Measurements from ENCODE around the gene NEK5.
"Not testable (repeated sequence)": the region's sequence is repeated elsewhere in the genome, so short reads cannot be mapped to it uniquely, and the experiment has no call there.

The NEK5 gene

GRCh38 chr13:52048516-52048915, 80.4 kb downstream of the NEK5 start:
- Histone ChIP-seq H3K9me3 (ENCODE audit: control insufficient read depth in 5 of 5, low read length in 5 of 5) (no peaks in the 10 kb centered on the region), H3K36me3 (ENCODE audit: control insufficient read depth in 5 of 5, insufficient read depth in 5 of 5, low read length in 5 of 5) (no peaks in the 10 kb centered on the region), H3K27me3 (ENCODE audit: control insufficient read depth in 5 of 5, insufficient read depth in 4 of 5, low read length in 5 of 5) (no peaks in the 10 kb centered on the region), H3K27ac (ENCODE audit: low read depth, low read length) (no peak overlapping the region), H3K4me1 (ENCODE audit: control insufficient read depth in 5 of 5, insufficient read depth in 5 of 5, low read length in 5 of 5) (no peaks in the 10 kb centered on the region), H3K9ac (ENCODE audit: low read length in 5 of 5) (no peak overlapping the region), H3K4me3 (ENCODE audit: low read depth in 1 of 5, low read length in 5 of 5) (no peak overlapping the region)

- Histone ChIP-seq H3K4me1 (ENCODE audit: control insufficient read depth in 5 of 5, insufficient read depth in 5 of 5, low read length in 5 of 5) (no peaks in the 10 kb centered on the region), H3K27me3 (ENCODE audit: control insufficient read depth in 5 of 5, insufficient read depth in 4 of 5, low read length in 5 of 5) (no peaks in the 10 kb centered on the region), H3K27ac (ENCODE audit: low read depth, low read length) (no peak overlapping the region), H3K9ac (ENCODE audit: low read length in 5 of 5) (no peak overlapping the region), H3K9me3 (ENCODE audit: control insufficient read depth in 5 of 5, low read length in 5 of 5) (no peaks in the 10 kb centered on the region), H3K4me3 (ENCODE audit: low read depth in 1 of 5, low read length in 5 of 5) (no peak overlapping the region), H3K36me3 (ENCODE audit: control insufficient read depth in 5 of 5, insufficient read depth in 5 of 5, low read length in 5 of 5) (no peaks in the 10 kb centered on the region)
Observed at GRCh38 chr13:52047463-52047862, 81.4 kb downstream of the NEK5 start.

- no peak overlapping the region for H3K4me3 ChIP-seq (ENCODE audit: low read depth in 1 of 5, low read length in 5 of 5)
- H3K27ac ChIP-seq (ENCODE audit: low read depth, low read length): no peak overlapping the region
- no peaks in the 10 kb centered on the region for H3K4me1 ChIP-seq (ENCODE audit: control insufficient read depth in 5 of 5, insufficient read depth in 5 of 5, low read length in 5 of 5)
- no peaks in the 10 kb centered on the region for H3K36me3 ChIP-seq (ENCODE audit: control insufficient read depth in 5 of 5, insufficient read depth in 5 of 5, low read length in 5 of 5)
- H3K9ac ChIP-seq (ENCODE audit: low read length in 5 of 5): no peak overlapping the region
- no peaks in the 10 kb centered on the region for H3K27me3 ChIP-seq (ENCODE audit: control insufficient read depth in 5 of 5, insufficient read depth in 4 of 5, low read length in 5 of 5)
- no peaks in the 10 kb centered on the region for H3K9me3 ChIP-seq (ENCODE audit: control insufficient read depth in 5 of 5, low read length in 5 of 5)
Observed at GRCh38 chr13:52043675-52044074, 85.2 kb downstream of the NEK5 start.

- Histone ChIP-seq H3K36me3 (ENCODE audit: control insufficient read depth in 5 of 5, insufficient read depth in 5 of 5, low read length in 5 of 5) (no peaks in the 10 kb centered on the region), H3K4me3 (ENCODE audit: low read depth in 1 of 5, low read length in 5 of 5) (no peak overlapping the region), H3K27ac (ENCODE audit: low read depth, low read length) (no peak overlapping the region), H3K9ac (ENCODE audit: low read length in 5 of 5) (no peak overlapping the region), H3K27me3 (ENCODE audit: control insufficient read depth in 5 of 5, insufficient read depth in 4 of 5, low read length in 5 of 5) (no peaks in the 10 kb centered on the region), H3K4me1 (ENCODE audit: control insufficient read depth in 5 of 5, insufficient read depth in 5 of 5, low read length in 5 of 5) (no peaks in the 10 kb centered on the region), H3K9me3 (ENCODE audit: control insufficient read depth in 5 of 5, low read length in 5 of 5) (no peaks in the 10 kb centered on the region)
Observed at GRCh38 chr13:52036037-52036436, 92.8 kb downstream of the NEK5 start.

- H3K9ac ChIP-seq (ENCODE audit: low read length in 5 of 5): no peak overlapping the region
- H3K4me3 ChIP-seq (ENCODE audit: low read depth in 1 of 5, low read length in 5 of 5): no peak overlapping the region
- no peaks in the 10 kb centered on the region for H3K4me1 ChIP-seq (ENCODE audit: control insufficient read depth in 5 of 5, insufficient read depth in 5 of 5, low read length in 5 of 5)
- H3K9me3 ChIP-seq (ENCODE audit: control insufficient read depth in 5 of 5, low read length in 5 of 5): no peaks in the 10 kb centered on the region
- H3K27ac ChIP-seq (ENCODE audit: low read depth, low read length): no peak overlapping the region
- H3K27me3 ChIP-seq (ENCODE audit: control insufficient read depth in 5 of 5, insufficient read depth in 4 of 5, low read length in 5 of 5): no peaks in the 10 kb centered on the region
- no peaks in the 10 kb centered on the region for H3K36me3 ChIP-seq (ENCODE audit: control insufficient read depth in 5 of 5, insufficient read depth in 5 of 5, low read length in 5 of 5)
Observed at GRCh38 chr13:52034616-52035226, 94.2 kb downstream of the NEK5 start.

- H3K4me3 ChIP-seq (ENCODE audit: low read depth in 1 of 5, low read length in 5 of 5): no peak overlapping the region
Observed at GRCh38 chr13:52033039-52033438, 95.8 kb downstream of the NEK5 start.

GRCh38 chr13:52030401-52030800, 98.5 kb downstream of the NEK5 start:
- not testable (repeated sequence) for H3K9ac ChIP-seq (ENCODE audit: low read length in 5 of 5); H3K27me3 ChIP-seq (ENCODE audit: control insufficient read depth in 5 of 5, insufficient read depth in 4 of 5, low read length in 5 of 5); H3K4me3 ChIP-seq (ENCODE audit: low read depth in 1 of 5, low read length in 5 of 5); H3K9me3 ChIP-seq (ENCODE audit: control insufficient read depth in 5 of 5, low read length in 5 of 5); H3K27ac ChIP-seq (ENCODE audit: low read depth, low read length)
- Histone ChIP-seq H3K4me1 (ENCODE audit: control insufficient read depth in 5 of 5, insufficient read depth in 5 of 5, low read length in 5 of 5) (peaks cover 0 to 11% (median 6%) of the 10 kb centered on the region in 5 donors), H3K36me3 (ENCODE audit: control insufficient read depth in 5 of 5, insufficient read depth in 5 of 5, low read length in 5 of 5) (peaks cover 0 to 23% (median 11%) of the 10 kb centered on the region in 5 donors)

More at GRCh38 chr13:52033039-52033438, 95.8 kb downstream of the NEK5 start:
- Histone ChIP-seq H3K4me1 (ENCODE audit: control insufficient read depth in 5 of 5, insufficient read depth in 5 of 5, low read length in 5 of 5) (no peaks in the 10 kb centered on the region), H3K36me3 (ENCODE audit: control insufficient read depth in 5 of 5, insufficient read depth in 5 of 5, low read length in 5 of 5) (peaks cover 0 to 11% (median 8%) of the 10 kb centered on the region in 5 donors), H3K27ac (ENCODE audit: low read depth, low read length) (no peak overlapping the region), H3K27me3 (ENCODE audit: control insufficient read depth in 5 of 5, insufficient read depth in 4 of 5, low read length in 5 of 5) (no peaks in the 10 kb centered on the region), H3K9me3 (ENCODE audit: control insufficient read depth in 5 of 5, low read length in 5 of 5) (no peaks in the 10 kb centered on the region), H3K9ac (ENCODE audit: low read length in 5 of 5) (no peak overlapping the region)

- Histone ChIP-seq H3K4me1 (ENCODE audit: control insufficient read depth in 5 of 5, insufficient read depth in 5 of 5, low read length in 5 of 5) (peaks cover 0 to 13% (median 6%) of the 10 kb centered on the region in 5 donors), H3K27ac (ENCODE audit: low read depth, low read length) (no peak overlapping the region), H3K9me3 (ENCODE audit: control insufficient read depth in 5 of 5, low read length in 5 of 5) (no peaks in the 10 kb centered on the region), H3K9ac (ENCODE audit: low read length in 5 of 5) (no peak overlapping the region), H3K27me3 (ENCODE audit: control insufficient read depth in 5 of 5, insufficient read depth in 4 of 5, low read length in 5 of 5) (no peaks in the 10 kb centered on the region), H3K36me3 (ENCODE audit: control insufficient read depth in 5 of 5, insufficient read depth in 5 of 5, low read length in 5 of 5) (peaks cover 4 to 30% (median 13%) of the 10 kb centered on the region in 5 donors), H3K4me3 (ENCODE audit: low read depth in 1 of 5, low read length in 5 of 5) (no peak overlapping the region)
Observed at GRCh38 chr13:52029569-52029968, 99.3 kb downstream of the NEK5 start.

GRCh38 chr13:52027832-52028231, 101.0 kb downstream of the NEK5 start:
- no peaks in the 10 kb centered on the region for H3K9me3 ChIP-seq (ENCODE audit: control insufficient read depth in 5 of 5, low read length in 5 of 5)
- H3K27me3 ChIP-seq (ENCODE audit: control insufficient read depth in 5 of 5, insufficient read depth in 4 of 5, low read length in 5 of 5): no peaks in the 10 kb centered on the region
- no peak overlapping the region for H3K27ac ChIP-seq (ENCODE audit: low read depth, low read length)
- H3K36me3 ChIP-seq (ENCODE audit: control insufficient read depth in 5 of 5, insufficient read depth in 5 of 5, low read length in 5 of 5): peaks cover 15 to 42% (median 23%) of the 10 kb centered on the region in 5 donors
- H3K9ac ChIP-seq (ENCODE audit: low read length in 5 of 5): no peak overlapping the region
- peaks cover 0 to 13% (median 6%) of the 10 kb centered on the region in 5 donors for H3K4me1 ChIP-seq (ENCODE audit: control insufficient read depth in 5 of 5, insufficient read depth in 5 of 5, low read length in 5 of 5)
- H3K4me3 ChIP-seq (ENCODE audit: low read depth in 1 of 5, low read length in 5 of 5): no peak overlapping the region

- Histone ChIP-seq H3K27ac (ENCODE audit: low read depth, low read length) (no peak overlapping the region), H3K4me3 (ENCODE audit: low read depth in 1 of 5, low read length in 5 of 5) (no peak overlapping the region), H3K9me3 (ENCODE audit: control insufficient read depth in 5 of 5, low read length in 5 of 5) (no peaks in the 10 kb centered on the region), H3K4me1 (ENCODE audit: control insufficient read depth in 5 of 5, insufficient read depth in 5 of 5, low read length in 5 of 5) (peaks cover 0 to 13% (median 6%) of the 10 kb centered on the region in 5 donors), H3K36me3 (ENCODE audit: control insufficient read depth in 5 of 5, insufficient read depth in 5 of 5, low read length in 5 of 5) (peaks cover 22 to 51% (median 30%) of the 10 kb centered on the region in 5 donors), H3K9ac (ENCODE audit: low read length in 5 of 5) (no peak overlapping the region), H3K27me3 (ENCODE audit: control insufficient read depth in 5 of 5, insufficient read depth in 4 of 5, low read length in 5 of 5) (no peaks in the 10 kb centered on the region)
Observed at GRCh38 chr13:52026246-52026626, 102.6 kb downstream of the NEK5 start.

All from subcutaneous abdominal adipose tissue (tissue), 5 donors.